ENCODE results near the gene ZNF771. TPM values are rescaled to one million over a fixed set of nuclear protein-coding genes. Genes with fewer than 3 reads are reported as not detected.
A peak's percentile ranks its signal among the peaks of the same experiment; 100 is the strongest.

Gene ZNF771
- total and polyA plus RNA-seq, 2 experiments from 2014 or later: 10.8 to 12.0 TPM

DNA sequence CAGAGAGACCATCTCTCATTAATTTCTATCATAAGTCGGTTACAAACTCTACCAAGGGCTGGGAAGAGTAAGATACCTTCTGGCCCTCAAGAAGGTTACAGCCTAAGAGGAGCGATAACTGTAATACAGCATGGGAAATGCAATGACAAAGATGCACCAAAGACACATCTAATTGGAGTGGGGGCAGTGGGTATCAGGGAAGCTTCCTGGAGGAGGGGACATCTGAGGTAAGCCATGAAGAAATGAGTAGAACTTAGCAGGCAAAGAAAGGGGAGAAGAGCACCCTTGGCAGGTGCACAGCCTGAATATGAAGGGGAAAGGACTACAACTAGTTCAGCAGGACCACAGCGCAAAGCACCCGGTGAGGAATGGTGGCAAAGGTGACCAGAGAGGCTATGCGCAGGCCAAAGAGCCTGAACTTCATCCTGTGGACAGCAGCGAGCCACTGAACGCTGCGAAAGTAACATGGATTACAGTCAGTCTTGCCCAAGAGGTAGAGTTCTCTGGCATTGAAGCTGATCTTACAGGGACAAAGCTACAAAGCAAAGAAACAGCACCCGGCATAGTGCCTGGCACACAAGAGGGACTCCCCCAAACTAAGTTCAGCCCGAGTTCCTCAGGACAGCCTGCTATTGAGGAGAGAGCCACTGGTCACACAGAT lies 39.9 kb upstream of the ZNF771 start (continued):
- TF ChIP-seq, protein P1, sequence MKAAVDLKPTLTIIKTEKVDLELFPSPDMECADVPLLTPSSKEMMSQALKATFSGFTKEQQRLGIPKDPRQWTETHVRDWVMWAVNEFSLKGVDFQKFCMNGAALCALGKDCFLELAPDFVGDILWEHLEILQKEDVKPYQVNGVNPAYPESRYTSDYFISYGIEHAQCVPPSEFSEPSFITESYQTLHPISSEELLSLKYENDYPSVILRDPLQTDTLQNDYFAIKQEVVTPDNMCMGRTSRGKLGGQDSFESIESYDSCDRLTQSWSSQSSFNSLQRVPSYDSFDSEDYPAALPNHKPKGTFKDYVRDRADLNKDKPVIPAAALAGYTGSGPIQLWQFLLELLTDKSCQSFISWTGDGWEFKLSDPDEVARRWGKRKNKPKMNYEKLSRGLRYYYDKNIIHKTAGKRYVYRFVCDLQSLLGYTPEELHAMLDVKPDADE (IDR thresholded peaks at IDR 0.05): no peak
- TF ChIP-seq NANOG (IDR thresholded peaks at IDR 0.05; ENCODE audit: borderline replicate concordance) (no peak), STAT1 (IDR thresholded peaks at IDR 0.05; ENCODE audit: unreplicated experiment) (no peak), POLR2AphosphoS5 (IDR thresholded peaks at IDR 0.05; ENCODE audit: low read depth) (no peak), EZH2phosphoT487 (IDR thresholded peaks at IDR 0.05; ENCODE audit: unreplicated experiment) (no peak), JUNB (IDR thresholded peaks at IDR 0.05; ENCODE audit: unreplicated experiment) (no peak)
- TF ChIP-seq, protein P2, sequence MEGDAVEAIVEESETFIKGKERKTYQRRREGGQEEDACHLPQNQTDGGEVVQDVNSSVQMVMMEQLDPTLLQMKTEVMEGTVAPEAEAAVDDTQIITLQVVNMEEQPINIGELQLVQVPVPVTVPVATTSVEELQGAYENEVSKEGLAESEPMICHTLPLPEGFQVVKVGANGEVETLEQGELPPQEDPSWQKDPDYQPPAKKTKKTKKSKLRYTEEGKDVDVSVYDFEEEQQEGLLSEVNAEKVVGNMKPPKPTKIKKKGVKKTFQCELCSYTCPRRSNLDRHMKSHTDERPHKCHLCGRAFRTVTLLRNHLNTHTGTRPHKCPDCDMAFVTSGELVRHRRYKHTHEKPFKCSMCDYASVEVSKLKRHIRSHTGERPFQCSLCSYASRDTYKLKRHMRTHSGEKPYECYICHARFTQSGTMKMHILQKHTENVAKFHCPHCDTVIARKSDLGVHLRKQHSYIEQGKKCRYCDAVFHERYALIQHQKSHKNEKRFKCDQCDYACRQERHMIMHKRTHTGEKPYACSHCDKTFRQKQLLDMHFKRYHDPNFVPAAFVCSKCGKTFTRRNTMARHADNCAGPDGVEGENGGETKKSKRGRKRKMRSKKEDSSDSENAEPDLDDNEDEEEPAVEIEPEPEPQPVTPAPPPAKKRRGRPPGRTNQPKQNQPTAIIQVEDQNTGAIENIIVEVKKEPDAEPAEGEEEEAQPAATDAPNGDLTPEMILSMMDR (conservative IDR thresholded peaks at IDR 0.05; ENCODE audit: low read depth in 2 of 2): no peak
- TF ChIP-seq, protein P3, sequence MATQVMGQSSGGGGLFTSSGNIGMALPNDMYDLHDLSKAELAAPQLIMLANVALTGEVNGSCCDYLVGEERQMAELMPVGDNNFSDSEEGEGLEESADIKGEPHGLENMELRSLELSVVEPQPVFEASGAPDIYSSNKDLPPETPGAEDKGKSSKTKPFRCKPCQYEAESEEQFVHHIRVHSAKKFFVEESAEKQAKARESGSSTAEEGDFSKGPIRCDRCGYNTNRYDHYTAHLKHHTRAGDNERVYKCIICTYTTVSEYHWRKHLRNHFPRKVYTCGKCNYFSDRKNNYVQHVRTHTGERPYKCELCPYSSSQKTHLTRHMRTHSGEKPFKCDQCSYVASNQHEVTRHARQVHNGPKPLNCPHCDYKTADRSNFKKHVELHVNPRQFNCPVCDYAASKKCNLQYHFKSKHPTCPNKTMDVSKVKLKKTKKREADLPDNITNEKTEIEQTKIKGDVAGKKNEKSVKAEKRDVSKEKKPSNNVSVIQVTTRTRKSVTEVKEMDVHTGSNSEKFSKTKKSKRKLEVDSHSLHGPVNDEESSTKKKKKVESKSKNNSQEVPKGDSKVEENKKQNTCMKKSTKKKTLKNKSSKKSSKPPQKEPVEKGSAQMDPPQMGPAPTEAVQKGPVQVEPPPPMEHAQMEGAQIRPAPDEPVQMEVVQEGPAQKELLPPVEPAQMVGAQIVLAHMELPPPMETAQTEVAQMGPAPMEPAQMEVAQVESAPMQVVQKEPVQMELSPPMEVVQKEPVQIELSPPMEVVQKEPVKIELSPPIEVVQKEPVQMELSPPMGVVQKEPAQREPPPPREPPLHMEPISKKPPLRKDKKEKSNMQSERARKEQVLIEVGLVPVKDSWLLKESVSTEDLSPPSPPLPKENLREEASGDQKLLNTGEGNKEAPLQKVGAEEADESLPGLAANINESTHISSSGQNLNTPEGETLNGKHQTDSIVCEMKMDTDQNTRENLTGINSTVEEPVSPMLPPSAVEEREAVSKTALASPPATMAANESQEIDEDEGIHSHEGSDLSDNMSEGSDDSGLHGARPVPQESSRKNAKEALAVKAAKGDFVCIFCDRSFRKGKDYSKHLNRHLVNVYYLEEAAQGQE (IDR thresholded peaks at IDR 0.05; ENCODE audit: unreplicated experiment): no peak

- Histone ChIP-seq H3K27me3 (ENCODE audit: insufficient read depth) (no peaks in the 10 kb centered on the region), H3K27ac (ENCODE audit: low read depth) (no peak overlapping the region), H2AFZ (no peak overlapping the region), H3K36me3 (ENCODE audit: insufficient read depth) (no peaks in the 10 kb centered on the region), H4K20me1 (replicated peaks; ENCODE audit: insufficient read depth) (peaks cover 12% of the 10 kb centered on the region), H3F3A (replicated peaks; ENCODE audit: low read depth) (no peaks in the 10 kb centered on the region), H3K9me2 (ENCODE audit: insufficient read depth) (no peaks in the 10 kb centered on the region), H3K4me3 (peak overlapping the region; percentile 85), H3K4me1 (ENCODE audit: insufficient read depth) (peaks cover 11% of the 10 kb centered on the region), H3K79me2 (replicated peaks; ENCODE audit: insufficient read depth) (peaks cover 40% of the 10 kb centered on the region), H3K4me2 (peak overlapping the region; percentile 98)
- Mint-ChIP-seq H3K36me3 (ENCODE audit: low read depth) (peaks cover 10% of the 10 kb centered on the region; the same call in 2 of the 3 replicates), H3K9me3 (no peaks in the 10 kb centered on the region), H3K27ac (no peak overlapping the region), H3K27me3 (ENCODE audit: insufficient read depth, low read depth, poor library complexity) (peaks cover 19% of the 10 kb centered on the region), H3K4me3 (peak overlapping the region; percentile 78), H3K4me1 (peaks cover 33% of the 10 kb centered on the region)
- DNase-seq (ENCODE audit: low spot score) (no peak), ATAC-seq (no peak)
- TF ChIP-seq CREB1 (CRISPR knock-in tag; IDR thresholded peaks at IDR 0.05; ENCODE audit: low read depth): no peak
- no peak for TF ChIP-seq EZH2phosphoT487 (IDR thresholded peaks at IDR 0.05; ENCODE audit: unreplicated experiment)
- TF ChIP-seq POLR2AphosphoS5 (IDR thresholded peaks at IDR 0.05; ENCODE audit: low read depth): no peak
- TF ChIP-seq ZNF114 (CRISPR knock-in tag; IDR thresholded peaks at IDR 0.05): no peak
- TF ChIP-seq, protein P2 (conservative IDR thresholded peaks at IDR 0.05; ENCODE audit: low read depth in 2 of 2): no peak
- no peak for TF ChIP-seq JUNB (IDR thresholded peaks at IDR 0.05; ENCODE audit: unreplicated experiment)
- TF ChIP-seq, protein P3 (IDR thresholded peaks at IDR 0.05; ENCODE audit: unreplicated experiment): no peak
Observed at GRCh38 chr16:30368122-30368791, 39.1 kb upstream of the ZNF771 start.
